Anterior cingulate cortex (tissue), 58 donors: ENCODE data around the gene PDZD8.
A peak's percentile ranks its signal among the peaks of the same experiment; 100 is the strongest.

ENCODE experiments used
- DNase-seq, 58 donors: peaks; one replicate each; lab custom pipeline; 2025; lab: John Stamatoyannopoulos, UW

The PDZD8 gene

GRCh38 chr10:117352724-117353123, 22.5 kb downstream of the PDZD8 start:
- DNase-seq, result no peak

- DNase-seq, result no peak
These were observed 23.2 kb downstream of the PDZD8 start for GRCh38 chr10:117351996-117352395.

GRCh38 chr10:117351558-117351957, 23.7 kb downstream of the PDZD8 start:
- DNase-seq, result no peak

- DNase-seq, result no peak
These were observed 24.3 kb downstream of the PDZD8 start for GRCh38 chr10:117350909-117351308.

GRCh38 chr10:117348236-117348635, 27.0 kb downstream of the PDZD8 start:
- DNase-seq, result no peak

- DNase-seq, result no peak
These were observed 28.7 kb downstream of the PDZD8 start for GRCh38 chr10:117346574-117346973.

GRCh38 chr10:117345143-117345542, 30.1 kb downstream of the PDZD8 start:
- no peak for DNase-seq

GRCh38 chr10:117342641-117343040, 32.6 kb downstream of the PDZD8 start:
- no peak for DNase-seq

GRCh38 chr10:117341061-117341460, 34.2 kb downstream of the PDZD8 start:
- DNase-seq, result no peak

- DNase-seq, result no peak
These were observed 35.3 kb downstream of the PDZD8 start for GRCh38 chr10:117339979-117340378.

- no peak for DNase-seq
These were observed 35.7 kb downstream of the PDZD8 start for GRCh38 chr10:117339578-117339977.

- no peak for DNase-seq
These were observed 40.3 kb downstream of the PDZD8 start for GRCh38 chr10:117334926-117335325.

- no peak for DNase-seq
These were observed 41.2 kb downstream of the PDZD8 start for GRCh38 chr10:117334066-117334465.

- no peak for DNase-seq
These were observed 48.0 kb downstream of the PDZD8 start for GRCh38 chr10:117327262-117327661.

- no peak for DNase-seq
These were observed 50.9 kb downstream of the PDZD8 start for GRCh38 chr10:117324367-117324766.

- no peak for DNase-seq
These were observed 53.0 kb downstream of the PDZD8 start for GRCh38 chr10:117322260-117322659.

- DNase-seq, result peak in 2 of 58 donors; percentile 1 to 20
These were observed 55.1 kb downstream of the PDZD8 start for GRCh38 chr10:117320050-117320665.

GRCh38 chr10:117318909-117319308, 56.3 kb downstream of the PDZD8 start:
- no peak for DNase-seq

- DNase-seq, result no peak
These were observed 58.5 kb downstream of the PDZD8 start for GRCh38 chr10:117316701-117317100.

GRCh38 chr10:117313641-117314040, 61.6 kb downstream of the PDZD8 start:
- DNase-seq, result no peak

GRCh38 chr10:117312430-117312829, 62.8 kb downstream of the PDZD8 start:
- no peak for DNase-seq

- no peak for DNase-seq
These were observed 64.0 kb downstream of the PDZD8 start for GRCh38 chr10:117311261-117311660.

GRCh38 chr10:117306674-117307073, 68.6 kb downstream of the PDZD8 start:
- DNase-seq, result no peak
